Skeletal muscle cell (primary cell): ENCODE measurements around the gene KCNK16.
"Not testable (repeated sequence)": the region's sequence is repeated elsewhere in the genome, so short reads cannot be mapped to it uniquely, and the experiment has no call there.

Experiments
- DNase-seq: peaks from one replicate; pipeline ENCODE4 v3.0.0-alpha.2; 2010; ENCODE audit warnings: low read depth
- H3K4me3 ChIP-seq: 2 replicates; pipeline ENCODE4 v1.5.1; 2011; ENCODE audit warnings: low read depth, mild to moderate bottlenecking, control low read depth, low read length, moderate library complexity

KCNK16 gene

DNA sequence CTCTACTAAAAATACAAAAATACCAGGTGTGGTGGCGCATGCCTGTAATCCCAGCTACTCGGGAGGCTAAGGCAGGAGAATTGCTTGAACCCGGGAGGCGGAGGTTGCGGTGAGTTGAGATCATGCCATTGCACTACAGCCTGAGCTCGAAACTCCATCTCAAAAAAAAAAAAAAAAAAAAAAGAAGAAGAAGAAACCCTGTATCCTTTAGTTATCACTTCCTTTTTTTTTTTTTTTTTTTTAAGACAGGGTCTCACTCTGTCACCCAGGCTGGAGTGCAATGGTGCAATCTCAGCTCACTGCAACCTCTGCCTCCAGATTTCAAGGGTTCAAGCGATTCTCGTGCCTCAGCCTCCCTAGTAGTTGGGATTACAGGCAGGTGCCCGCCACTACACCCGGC is 35.9 kb downstream of the KCNK16 start:
- DNase-seq, H3K4me3 ChIP-seq: not testable (repeated sequence)

DNA sequence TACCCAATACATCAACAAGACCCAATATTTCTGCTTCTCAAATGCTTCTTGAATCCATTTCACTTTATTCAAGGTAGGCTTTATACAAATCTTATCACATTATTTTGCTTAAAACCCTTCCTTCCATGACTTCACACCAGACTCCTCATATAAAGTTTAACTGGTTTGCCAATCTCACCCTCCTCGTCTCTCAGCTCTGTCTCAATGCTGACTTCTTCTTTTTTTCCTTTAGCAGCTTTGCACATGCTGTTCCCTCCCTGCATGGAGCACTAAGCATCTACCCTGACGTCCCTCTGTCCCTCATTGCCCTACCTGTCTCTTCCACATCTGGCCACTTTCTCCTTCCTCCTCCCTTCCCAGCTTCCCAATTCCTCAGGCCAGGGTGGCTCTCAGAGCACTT is 39.7 kb downstream of the KCNK16 start:
- DNase-seq = no peak

DNA sequence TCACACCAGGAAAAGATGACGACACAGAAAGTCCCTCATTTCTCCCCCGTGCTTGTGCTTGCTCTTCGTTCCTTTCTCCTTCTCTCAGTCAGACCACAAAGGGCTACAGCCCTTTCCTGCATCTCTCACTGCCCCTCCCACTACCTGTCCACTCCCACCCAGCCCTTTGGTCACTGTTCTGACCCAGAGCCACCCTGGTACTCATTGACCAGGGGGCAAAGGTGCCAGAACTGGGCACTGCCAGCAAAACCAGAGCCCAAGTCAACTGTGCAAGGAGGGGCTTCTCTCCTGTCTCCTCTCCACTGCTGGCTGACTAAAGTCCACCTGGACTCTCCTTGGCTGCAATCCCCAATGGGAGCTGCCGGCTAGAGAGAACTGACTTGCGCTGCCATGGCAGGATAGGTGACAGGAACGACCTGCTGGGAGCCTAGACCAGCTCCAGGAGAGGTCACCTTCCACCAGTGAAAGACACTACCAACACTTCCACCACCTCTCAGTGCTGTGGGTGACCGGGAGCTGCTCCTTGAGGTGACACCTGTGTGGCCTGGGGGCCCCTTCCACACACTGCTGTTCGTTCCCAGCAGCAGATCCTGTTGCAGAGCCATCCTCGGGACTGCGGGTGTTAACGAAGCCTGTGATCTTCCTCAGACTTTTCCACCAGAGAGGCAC is 41.1 kb downstream of the KCNK16 start:
- DNase-seq = no peak
- no peak overlapping the region for H3K4me3 ChIP-seq

More for the DNA sequence above, 39.7 kb downstream of the KCNK16 start:
- H3K4me3 ChIP-seq = no peak overlapping the region

DNA sequence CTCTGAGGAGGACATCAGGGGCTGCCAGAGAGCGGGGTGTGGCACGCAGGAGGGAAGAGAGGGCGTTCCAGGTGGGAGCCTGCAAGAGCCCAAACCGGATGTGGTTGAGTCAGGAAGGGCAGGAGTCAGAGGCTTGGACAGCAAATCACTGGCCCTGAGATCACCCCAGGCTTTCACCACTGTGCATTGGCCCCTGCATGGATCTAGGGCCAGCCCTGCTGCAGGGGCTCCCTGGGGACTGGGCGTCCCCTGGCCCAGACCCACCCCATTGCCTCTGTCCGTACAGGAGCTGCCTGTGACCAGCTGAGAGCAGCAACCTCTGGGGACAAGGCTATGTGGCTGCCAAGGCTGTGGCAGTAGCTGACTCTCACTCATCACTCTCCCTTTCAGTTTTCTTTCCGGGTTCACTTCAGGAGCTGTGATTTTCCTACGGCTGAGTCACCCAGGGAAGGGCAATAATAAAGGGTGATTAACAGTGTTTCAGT is 42.2 kb downstream of the KCNK16 start:
- H3K4me3 ChIP-seq = no peak overlapping the region
- DNase-seq = no peak

DNA sequence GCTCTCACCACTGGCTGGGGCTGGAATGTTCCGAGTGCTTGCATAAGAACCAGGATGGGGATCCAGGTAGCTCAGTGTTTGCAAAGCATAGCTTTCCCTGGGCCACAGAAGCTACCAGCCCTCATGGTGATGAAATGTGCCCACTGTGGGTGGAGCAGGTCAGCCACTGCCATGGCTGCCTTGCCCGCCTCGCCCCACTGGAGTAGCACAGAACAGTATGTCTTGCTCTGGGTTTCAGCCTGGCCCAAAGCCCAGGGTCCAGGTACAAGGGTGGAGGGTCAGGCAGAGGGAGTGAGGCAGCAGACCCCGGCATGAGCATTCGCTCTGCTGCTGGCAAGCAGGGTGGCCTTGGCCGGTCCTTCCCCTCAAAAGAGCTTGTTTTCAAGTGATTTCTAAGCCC is 43.0 kb downstream of the KCNK16 start:
- no peak overlapping the region for H3K4me3 ChIP-seq
- no peak for DNase-seq

DNA sequence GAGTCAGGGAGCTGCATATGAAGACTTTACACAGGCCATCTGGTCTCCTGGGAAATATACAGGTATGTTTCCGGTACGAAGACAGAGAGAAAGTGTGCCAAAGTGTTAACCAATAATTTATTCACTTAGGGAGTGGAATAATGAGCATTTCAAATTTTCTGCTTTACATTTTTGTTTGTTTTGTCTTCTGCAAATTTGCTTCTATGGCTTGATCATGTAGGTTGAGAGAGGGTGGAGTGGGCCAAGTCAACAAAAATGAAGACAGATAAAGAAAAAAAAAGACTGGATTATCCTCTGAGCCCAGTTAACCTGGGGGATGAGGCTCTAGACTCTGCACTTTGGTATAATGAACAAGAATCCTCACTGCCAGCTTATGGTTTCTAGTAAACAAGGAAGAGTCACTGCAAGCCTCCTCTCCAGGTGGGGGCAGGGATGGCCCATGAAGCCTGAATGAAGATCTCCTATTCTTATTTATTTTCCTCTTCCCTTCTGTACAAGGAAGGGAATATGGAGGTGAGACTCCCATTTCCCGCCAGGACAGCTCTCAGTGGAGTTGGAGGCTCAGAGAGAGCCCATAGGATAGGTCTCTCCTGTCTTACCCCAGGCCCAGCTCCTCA is 46.0 kb downstream of the KCNK16 start:
- no peak for DNase-seq
- H3K4me3 ChIP-seq = no peak overlapping the region

DNA sequence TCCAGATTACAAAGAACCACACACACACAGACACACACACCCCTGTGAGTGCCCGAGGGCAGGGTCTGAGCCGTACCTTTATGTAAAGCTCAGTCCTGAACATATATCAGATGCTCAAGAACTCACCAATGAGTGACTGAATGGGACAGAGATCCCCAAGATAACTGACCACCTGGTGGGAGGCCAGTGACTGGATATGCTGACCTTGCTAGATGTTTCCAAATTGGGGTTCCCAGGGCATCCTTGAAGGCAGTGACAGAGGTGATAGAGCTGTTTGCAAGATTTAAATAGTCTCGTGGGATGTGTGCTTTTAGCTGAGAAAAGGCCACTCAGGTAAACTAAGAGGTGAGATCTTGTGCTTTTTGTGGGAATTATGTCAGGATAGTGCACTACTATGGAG is 47.6 kb downstream of the KCNK16 start:
- no peak overlapping the region for H3K4me3 ChIP-seq
- no peak for DNase-seq

DNA sequence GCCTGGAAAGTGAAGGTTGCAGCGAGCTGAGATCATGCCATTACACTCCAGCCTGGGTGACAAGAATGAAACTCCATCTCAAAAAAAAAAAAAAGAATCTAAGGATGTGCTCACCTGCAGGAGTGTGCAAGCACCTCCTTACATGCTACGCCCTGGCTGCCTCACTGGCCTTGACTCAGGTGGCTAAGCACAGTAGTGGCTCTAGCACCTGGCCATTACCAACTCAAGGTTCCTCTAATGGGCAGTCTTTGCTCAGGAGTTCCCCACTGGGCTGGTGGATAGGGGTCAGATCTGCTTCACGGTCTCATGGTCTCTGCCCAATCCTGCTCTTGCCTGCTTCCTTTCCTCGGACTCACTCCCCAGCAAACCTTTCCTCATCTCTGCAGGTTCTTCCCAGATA is 48.0 kb downstream of the KCNK16 start:
- no peak overlapping the region for H3K4me3 ChIP-seq
- no peak for DNase-seq

DNA sequence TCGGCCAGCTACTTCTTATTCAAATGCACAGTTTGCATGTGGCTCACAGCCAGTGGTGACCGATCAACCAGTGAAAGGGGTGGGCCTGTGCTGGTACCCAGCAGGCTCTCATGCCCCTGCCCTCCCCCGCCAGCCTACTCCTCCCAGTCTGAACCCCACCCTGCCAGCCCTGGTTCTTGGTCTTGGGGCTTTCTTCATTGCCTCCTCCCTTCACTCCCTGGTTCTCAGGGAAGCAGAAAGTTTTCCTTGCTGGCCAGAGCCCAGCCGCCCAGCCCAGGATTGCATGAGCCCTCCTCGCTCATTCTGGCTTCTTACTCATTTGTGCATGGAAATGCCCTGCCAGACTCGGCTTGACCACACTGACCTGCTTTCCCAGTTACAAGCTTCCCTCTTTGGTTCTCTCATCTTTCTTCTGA is 49.1 kb downstream of the KCNK16 start:
- DNase-seq = no peak
- H3K4me3 ChIP-seq = no peak overlapping the region

DNA sequence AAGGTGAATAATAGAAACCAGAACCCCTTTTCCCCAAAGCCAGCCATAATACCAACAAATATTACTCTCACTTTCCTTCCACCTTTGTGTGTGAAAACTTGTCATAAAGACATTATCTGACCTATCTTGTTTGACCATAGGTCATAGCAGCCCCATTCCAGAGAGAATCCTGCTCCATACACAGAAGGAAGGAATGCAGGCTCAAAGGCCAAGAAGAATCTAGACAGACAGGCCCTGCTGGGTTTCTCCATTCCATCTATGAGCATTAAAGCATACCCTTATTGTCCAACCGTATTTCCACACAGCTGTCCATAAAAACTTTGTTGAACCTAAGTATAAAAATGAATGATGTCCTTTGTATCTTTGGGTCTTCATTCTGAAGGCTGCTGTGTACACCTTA is 52.5 kb downstream of the KCNK16 start:
- H3K4me3 ChIP-seq = no peak overlapping the region
- no peak for DNase-seq

DNA sequence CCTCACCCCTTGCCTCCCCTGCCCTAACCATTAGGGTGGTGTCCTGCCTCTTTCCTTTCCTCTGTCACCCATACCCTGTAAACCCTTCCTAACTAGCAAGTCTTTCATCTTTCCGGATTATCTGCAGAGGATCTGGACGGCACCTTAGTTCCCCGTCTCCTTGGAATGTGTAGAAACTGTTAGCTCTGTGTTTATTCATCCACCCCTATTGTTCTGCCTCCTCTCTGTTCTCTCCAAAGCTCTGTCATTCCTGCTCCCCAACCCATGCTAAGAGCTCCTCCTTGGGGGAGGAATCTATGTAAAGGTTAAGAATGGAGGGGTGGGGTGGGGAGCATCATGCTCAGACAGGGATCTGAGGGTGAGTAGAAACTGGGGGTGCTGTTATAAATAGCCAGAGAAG is 53.8 kb downstream of the KCNK16 start:
- no peak for DNase-seq
- H3K4me3 ChIP-seq = no peak overlapping the region

DNA sequence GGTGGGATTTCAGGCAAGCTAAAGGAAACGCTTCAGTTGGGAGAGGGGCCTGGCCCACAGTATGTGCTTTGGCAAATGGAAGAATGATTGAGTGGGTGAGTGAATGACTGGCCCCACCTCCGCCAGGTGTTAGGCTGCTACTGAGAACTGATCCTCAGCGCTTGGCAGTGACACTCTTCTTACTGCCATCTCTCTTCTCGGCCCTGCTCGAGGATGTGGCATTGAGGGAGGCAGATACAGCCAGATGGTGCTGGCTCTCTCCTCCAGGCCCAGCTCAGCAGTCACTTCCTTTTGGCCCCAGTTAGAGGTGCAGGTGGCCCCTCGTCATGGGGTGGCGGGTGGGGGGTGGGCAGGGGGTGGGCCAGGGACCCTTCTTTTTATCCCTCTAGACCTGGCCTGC is 54.3 kb downstream of the KCNK16 start:
- DNase-seq = no peak
- no peak overlapping the region for H3K4me3 ChIP-seq

DNA sequence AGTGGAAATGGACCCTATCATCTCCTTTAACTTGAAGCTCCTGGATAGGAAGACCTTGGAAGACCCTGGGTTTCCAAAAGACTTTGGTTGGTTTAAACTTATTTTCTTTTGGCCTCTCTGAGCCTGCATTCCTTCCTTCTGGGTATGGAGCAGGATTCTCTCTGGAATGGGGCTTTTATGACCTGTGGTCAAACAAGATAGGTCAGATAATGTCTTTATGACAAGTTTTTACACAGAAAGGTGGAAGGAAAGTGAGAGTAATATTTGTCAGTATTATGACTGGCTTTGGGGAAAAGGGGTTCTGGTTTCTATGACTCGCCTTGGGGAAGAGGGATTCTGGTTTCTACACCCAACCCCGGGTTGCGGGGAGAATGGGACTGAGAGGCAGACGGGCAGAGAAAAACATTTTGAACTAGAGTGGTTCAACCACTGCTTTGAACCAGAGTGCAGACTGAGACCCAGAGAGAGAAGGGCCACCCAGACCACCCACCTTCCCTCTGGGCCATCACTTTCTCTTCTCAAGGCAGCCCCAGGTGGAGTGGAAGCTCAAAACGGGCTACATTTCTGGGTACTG is 55.6 kb downstream of the KCNK16 start:
- DNase-seq = no peak
- H3K4me3 ChIP-seq = no peak overlapping the region

DNA sequence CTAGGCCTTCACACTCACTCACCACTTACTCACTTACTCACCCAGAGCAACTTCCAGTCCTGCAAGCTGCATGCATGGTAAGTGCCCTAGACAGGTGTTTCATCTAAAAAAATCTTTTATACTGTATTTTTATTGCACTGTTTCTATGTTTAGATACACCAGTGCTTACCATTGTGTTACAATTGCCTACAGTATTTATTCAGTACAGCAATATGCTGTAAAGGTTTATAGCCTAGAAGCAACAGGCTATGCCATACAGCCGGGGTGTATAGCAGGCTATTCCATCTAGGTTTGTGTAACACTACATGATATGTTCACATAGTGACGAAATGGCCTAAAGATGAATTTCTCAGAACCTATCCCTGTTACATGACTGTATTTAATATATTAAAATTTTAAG is 56.1 kb downstream of the KCNK16 start:
- no peak overlapping the region for H3K4me3 ChIP-seq
- DNase-seq = no peak
